Activated naive CD4-positive, alpha-beta T cell treated with anti-CD3 and anti-CD28 coated beads, Interleukin-2, amount 50 U/mL, for 24 hours (primary cell): Measurements from ENCODE around the gene CD44.

Experiments
- H3K27ac Mint-ChIP-seq: one replicate; pipeline ENCODE4 v1.8.0; 2021; ENCODE audit warnings: mild to moderate bottlenecking, mixed read lengths
- H3K27me3 Mint-ChIP-seq: one replicate; pipeline ENCODE4 v1.8.0; 2021; ENCODE audit warnings: mixed read lengths
- H3K36me3 Mint-ChIP-seq: one replicate; pipeline ENCODE4 v1.8.0; 2021; ENCODE audit warnings: mixed read lengths
- H3K4me1 Mint-ChIP-seq: one replicate; pipeline ENCODE4 v1.8.0; 2021; ENCODE audit warnings: mixed read lengths
- H3K4me3 Mint-ChIP-seq: one replicate; pipeline ENCODE4 v1.8.0; 2021; ENCODE audit warnings: mild to moderate bottlenecking, mixed read lengths
- H3K9me3 Mint-ChIP-seq: one replicate; pipeline ENCODE4 v1.8.0; 2021; ENCODE audit warnings: mixed read lengths

Gene CD44

DNA sequence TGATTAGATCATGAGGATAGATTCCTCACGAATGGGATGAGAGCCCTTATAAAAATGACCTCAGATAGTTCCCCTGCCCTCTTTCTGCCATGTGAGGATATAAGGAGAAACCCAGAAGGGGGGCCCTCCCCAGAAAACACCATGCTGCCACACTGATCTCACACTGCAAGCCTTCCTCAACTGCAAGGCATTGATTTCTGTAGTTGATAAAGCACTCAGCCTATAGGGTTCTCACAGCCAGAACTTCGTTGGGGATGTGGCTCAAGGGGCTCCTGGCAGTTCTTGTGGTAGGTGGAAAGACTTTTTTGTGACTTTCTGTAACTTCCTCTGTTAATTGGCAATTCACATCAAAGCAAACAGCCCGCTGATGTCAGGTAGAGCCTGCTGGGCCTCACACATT is 108.9 kb downstream of the CD44 start:
- Mint-ChIP-seq H3K27me3 (no peaks in the 10 kb centered on the region), H3K4me1 (peaks cover 96% of the 10 kb centered on the region), H3K36me3 (peaks cover 3% of the 10 kb centered on the region), H3K4me3 (peak overlapping the region; percentile 2), H3K9me3 (peaks cover 6% of the 10 kb centered on the region), H3K27ac (peak overlapping the region; percentile 74)

DNA sequence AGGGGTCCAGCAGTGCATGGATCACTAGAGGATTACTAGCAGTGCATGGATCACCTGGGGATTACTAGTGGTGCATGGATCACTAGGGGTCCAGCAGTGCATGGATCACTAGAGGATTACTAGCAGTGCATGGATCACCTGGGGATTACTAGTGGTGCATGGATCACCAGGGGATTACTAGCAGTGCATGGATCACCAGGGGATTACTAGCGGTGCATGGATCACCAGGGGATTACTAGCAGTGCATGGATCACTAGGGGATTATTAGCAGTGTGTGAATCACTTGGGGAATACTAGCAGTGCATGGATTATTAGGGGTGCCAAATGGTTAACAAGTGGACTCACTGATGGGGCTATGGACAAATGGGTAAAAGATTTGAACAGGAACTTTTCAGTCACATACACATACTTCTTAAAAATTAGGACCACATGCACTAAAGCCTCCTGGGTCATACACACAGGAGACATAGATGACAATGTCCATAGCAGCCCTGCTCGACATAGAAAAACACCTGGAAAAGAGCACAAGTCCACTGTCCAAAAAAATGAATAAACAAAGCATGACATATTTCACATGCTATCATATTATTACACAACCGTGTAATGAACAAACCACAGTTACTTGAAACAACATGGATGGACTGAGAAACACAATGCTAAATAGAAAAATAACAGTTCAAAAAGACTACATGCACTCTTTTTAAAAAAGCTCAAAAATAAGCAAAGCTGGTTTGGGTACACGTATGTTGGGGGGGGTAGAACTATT is 109.8 kb downstream of the CD44 start:
- H3K27me3 Mint-ChIP-seq, result no peaks in the 10 kb centered on the region
- peaks cover 3% of the 10 kb centered on the region for H3K36me3 Mint-ChIP-seq
- H3K27ac Mint-ChIP-seq, result peak overlapping the region; percentile 19
- no peak overlapping the region for H3K4me3 Mint-ChIP-seq
- H3K9me3 Mint-ChIP-seq, result peaks cover 6% of the 10 kb centered on the region
- H3K4me1 Mint-ChIP-seq, result peaks cover 92% of the 10 kb centered on the region

DNA sequence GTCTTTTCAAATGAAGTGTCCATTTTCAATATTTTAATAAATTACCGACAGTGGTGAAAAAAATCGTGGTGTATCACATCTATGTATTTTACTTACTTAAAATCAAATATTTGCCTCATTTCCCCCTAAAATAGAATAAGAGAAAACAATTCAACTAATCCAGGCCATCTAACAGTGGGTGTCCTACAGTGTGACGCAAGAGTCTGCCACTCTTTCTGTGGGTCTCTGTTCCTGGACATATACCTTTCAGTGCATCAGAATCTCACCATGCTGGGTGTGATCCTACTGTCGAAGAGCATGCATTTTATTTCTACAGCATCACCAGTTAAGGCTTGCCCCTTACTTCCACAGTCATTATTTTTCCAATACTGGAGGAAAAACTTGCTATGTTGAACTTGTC is 111.2 kb downstream of the CD44 start:
- Mint-ChIP-seq H3K27ac (no peak overlapping the region), H3K36me3 (peaks cover 3% of the 10 kb centered on the region), H3K9me3 (no peaks in the 10 kb centered on the region), H3K27me3 (no peaks in the 10 kb centered on the region), H3K4me3 (no peak overlapping the region), H3K4me1 (peaks cover 83% of the 10 kb centered on the region)

DNA sequence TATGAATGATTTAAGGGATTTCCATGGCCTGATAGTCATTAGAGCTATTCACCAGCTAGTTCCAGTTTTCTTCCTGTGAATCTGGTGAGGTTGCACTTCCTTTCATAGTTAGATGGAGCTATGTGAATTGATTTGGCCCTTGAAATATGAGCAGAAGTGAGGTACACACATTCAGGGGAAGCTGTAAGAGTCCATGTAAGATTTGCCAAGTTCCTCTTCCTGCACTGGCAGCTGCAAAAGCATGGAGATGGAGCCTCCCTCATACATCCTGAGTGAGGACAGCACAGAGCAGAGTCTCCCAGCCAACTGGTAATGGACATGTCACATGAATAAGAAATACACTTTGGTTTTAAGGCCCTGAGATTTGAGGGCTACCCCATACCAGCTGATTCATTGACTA is 111.7 kb downstream of the CD44 start:
- Mint-ChIP-seq H3K27me3 (no peaks in the 10 kb centered on the region), H3K27ac (no peak overlapping the region), H3K9me3 (no peaks in the 10 kb centered on the region), H3K36me3 (peaks cover 3% of the 10 kb centered on the region), H3K4me1 (peaks cover 83% of the 10 kb centered on the region), H3K4me3 (no peak overlapping the region)

DNA sequence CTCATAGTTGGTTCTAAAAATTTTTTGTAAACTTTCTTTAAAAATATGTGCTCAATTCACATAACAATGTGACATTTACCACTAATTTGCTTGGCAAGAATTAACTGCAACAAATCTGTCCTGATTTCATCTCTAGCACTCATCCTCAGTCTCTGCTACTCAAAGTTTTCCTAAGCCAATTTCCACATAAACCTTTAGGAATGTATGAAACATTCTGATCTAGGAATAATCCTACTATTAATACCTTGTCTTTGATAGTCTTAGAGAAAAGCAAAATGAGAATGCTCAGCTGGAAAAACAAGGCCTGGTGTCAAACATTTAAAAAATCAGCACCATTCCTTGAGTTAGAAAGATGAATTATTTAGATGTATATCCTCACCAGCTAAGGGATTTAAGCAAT is 114.3 kb downstream of the CD44 start:
- Mint-ChIP-seq H3K27ac (no peak overlapping the region), H3K36me3 (peaks cover 3% of the 10 kb centered on the region), H3K27me3 (no peaks in the 10 kb centered on the region), H3K9me3 (no peaks in the 10 kb centered on the region), H3K4me3 (no peak overlapping the region), H3K4me1 (peaks cover 82% of the 10 kb centered on the region)

DNA sequence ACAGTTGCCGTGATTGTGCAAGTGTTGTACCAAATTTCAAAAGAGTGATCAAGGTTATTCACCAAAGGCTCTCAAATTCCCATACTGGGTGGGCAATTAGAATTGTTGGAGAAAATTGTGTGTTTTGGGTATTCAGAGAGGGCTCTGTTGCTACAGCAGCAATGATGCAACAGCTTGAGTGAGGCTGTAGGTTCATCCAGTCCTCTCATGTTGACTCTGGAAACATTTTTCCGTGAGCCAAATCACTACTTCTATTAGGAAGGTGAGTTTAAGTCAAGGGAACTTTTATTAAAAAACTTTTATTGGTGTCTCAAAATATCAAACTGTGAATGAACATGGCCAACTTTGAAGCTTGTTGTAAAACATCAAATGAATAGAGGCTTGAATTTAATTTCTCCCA is 116.5 kb downstream of the CD44 start:
- no peaks in the 10 kb centered on the region for H3K27me3 Mint-ChIP-seq
- no peak overlapping the region for H3K4me3 Mint-ChIP-seq
- H3K36me3 Mint-ChIP-seq, result no peaks in the 10 kb centered on the region
- no peak overlapping the region for H3K27ac Mint-ChIP-seq
- H3K9me3 Mint-ChIP-seq, result no peaks in the 10 kb centered on the region
- peaks cover 71% of the 10 kb centered on the region for H3K4me1 Mint-ChIP-seq

DNA sequence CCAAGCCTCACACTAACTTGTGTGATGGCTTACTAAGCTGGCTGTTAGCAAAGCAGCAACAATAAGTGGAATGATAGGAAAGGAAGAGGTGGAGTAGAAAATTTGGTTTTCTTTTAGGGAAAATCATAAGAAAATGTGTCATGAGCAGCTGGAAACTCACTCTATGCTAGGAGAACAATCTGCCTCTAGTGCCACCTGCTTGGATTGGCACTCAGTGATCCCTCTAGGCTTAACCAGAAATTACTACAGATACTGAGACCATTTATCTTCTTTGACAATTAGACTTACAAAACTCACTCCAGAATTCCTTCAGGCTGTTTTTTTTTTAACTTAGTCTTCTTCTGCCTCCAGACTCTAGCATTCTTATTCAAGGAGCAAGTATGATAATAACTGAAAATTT is 117.3 kb downstream of the CD44 start:
- Mint-ChIP-seq H3K36me3 (no peaks in the 10 kb centered on the region), H3K4me1 (peaks cover 66% of the 10 kb centered on the region), H3K9me3 (no peaks in the 10 kb centered on the region), H3K4me3 (peak overlapping the region; percentile 26), H3K27me3 (no peaks in the 10 kb centered on the region), H3K27ac (peak overlapping the region; percentile 12)

DNA sequence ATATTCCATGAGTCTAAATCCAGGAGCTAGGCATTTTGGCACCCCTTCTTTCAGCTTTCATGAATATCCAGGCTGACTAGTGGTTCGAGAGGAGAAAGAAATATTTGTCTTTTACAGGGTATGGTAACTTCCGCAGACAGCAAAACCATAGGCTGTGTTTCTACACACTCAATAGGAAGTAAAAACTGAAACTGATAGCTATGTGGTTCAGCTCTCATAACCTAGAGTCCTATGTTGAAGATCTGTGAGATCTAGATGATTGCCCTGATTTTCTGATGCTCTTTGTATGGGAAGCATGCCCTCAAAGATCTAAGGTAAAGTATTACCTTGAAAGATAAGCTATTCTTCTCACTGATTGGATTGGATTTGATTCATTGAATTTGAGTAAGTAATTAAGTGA is 118.3 kb downstream of the CD44 start:
- Mint-ChIP-seq H3K4me3 (peak overlapping the region; percentile 63), H3K4me1 (peaks cover 56% of the 10 kb centered on the region), H3K9me3 (no peaks in the 10 kb centered on the region), H3K27me3 (no peaks in the 10 kb centered on the region), H3K27ac (peak overlapping the region; percentile 74), H3K36me3 (no peaks in the 10 kb centered on the region)

DNA sequence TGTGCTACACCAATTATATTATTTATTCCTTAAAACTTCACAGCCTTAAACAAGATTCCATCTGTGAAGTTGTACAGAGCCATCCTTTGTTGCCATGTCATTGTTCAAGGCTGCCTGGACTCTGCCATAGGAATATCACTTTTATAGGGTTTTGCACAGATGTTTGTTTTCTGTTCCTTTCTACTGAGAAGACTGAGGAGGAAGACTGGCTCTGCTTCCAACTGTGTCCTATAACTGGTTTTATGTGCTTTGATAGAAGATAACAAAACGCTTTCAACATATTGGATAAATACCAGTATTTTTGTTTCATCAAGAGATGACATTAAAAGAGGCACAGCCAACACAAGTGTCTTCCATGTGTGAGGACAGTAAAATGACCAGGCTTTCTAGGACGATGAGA is 120.6 kb downstream of the CD44 start:
- Mint-ChIP-seq H3K4me3 (no peak overlapping the region), H3K36me3 (no peaks in the 10 kb centered on the region), H3K27me3 (no peaks in the 10 kb centered on the region), H3K4me1 (peaks cover 45% of the 10 kb centered on the region), H3K27ac (no peak overlapping the region), H3K9me3 (no peaks in the 10 kb centered on the region)

DNA sequence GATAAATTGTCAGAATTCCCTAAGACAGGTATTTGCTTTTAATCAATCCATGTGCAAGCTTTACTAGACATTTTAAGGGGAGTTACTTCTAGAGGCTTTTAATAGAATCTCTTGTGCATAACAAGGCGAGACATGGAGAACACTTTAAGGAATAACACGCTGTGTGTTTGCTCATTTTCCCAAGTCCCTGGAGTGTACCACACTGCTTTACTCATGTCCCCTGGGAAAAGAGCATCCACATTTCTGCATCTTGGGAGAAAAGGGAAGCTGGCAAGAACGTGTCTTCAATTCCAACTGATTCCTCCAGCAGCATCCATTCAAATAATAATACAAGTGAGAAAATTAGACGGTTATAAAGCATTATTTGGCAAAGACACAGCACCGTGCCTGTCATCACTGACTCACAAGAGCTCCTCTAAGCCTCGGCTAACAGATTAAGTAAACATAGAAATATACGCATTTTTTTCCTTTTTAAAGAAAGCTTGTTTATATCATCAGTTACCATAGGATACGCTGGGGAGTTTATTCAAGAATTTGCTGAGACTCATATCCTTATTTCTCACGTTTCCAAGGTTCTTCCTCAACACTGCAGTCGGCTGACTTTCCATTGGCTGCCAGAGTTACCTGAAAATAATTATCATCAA is 121.5 kb downstream of the CD44 start:
- Mint-ChIP-seq H3K4me1 (peaks cover 37% of the 10 kb centered on the region), H3K36me3 (no peaks in the 10 kb centered on the region), H3K4me3 (no peak overlapping the region), H3K27me3 (no peaks in the 10 kb centered on the region), H3K9me3 (no peaks in the 10 kb centered on the region), H3K27ac (peak overlapping the region; percentile 1)

DNA sequence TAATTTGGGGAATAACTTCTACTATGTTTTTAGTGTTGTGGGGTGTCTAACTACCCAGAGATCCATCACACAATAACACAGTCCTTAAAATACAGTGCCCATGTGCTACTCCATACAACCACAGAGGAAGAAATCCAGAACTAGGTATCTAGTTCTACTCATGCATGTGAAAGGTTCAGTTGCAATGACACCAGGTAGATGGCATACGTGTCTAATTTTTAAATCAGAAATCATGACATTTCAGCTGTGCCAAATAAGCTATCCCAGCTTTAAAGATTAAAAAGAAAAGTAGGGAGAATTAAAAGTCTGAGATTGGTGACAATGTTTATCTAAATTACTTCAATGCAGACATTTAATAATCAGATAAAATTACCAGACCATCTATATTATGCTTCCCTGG is 122.2 kb downstream of the CD44 start:
- Mint-ChIP-seq H3K9me3 (no peaks in the 10 kb centered on the region), H3K27ac (no peak overlapping the region), H3K27me3 (no peaks in the 10 kb centered on the region), H3K4me3 (no peak overlapping the region), H3K36me3 (no peaks in the 10 kb centered on the region), H3K4me1 (peaks cover 36% of the 10 kb centered on the region)

DNA sequence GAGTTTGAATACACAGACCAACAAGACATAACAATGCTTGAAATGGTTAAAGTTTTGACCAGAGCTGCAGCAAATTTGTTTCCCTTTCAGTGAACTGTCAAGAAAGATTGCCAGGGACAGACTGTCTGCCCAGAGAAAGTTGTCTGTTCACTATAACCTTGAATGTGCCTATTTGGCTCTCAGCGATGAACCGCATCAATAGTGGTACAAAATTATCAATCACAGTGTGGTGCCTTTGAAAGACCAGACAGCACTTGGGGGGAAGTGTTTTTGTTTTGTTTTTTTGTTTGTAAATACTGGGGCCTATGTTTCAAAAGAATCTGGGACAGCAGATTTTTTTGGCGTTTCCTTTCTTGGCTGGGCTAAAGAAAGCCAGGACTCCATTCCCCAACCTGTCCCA is 123.1 kb downstream of the CD44 start:
- Mint-ChIP-seq H3K4me1 (peaks cover 36% of the 10 kb centered on the region), H3K27ac (no peak overlapping the region), H3K9me3 (no peaks in the 10 kb centered on the region), H3K4me3 (no peak overlapping the region), H3K27me3 (no peaks in the 10 kb centered on the region), H3K36me3 (no peaks in the 10 kb centered on the region)

DNA sequence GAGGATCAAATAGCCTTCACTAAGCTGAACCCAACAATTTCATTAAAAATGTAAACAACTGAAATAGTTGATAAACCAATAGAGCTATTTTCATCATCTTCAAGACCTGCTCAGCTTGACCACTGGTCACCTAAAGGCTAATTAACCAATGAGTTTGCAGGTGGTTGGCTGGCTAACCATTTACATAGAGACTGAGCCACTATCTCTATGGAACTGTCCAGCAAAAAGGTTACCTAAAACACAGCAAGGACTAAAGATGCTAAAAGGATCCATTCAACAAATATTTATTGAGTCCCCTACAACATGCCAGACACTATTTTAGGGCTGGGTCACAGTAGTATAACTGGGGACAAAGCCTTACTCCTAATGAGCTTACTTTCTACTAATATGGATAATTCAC is 123.8 kb downstream of the CD44 start:
- no peaks in the 10 kb centered on the region for H3K9me3 Mint-ChIP-seq
- H3K4me1 Mint-ChIP-seq, result peaks cover 29% of the 10 kb centered on the region
- H3K36me3 Mint-ChIP-seq, result no peaks in the 10 kb centered on the region
- H3K27ac Mint-ChIP-seq, result no peak overlapping the region
- no peak overlapping the region for H3K4me3 Mint-ChIP-seq
- no peaks in the 10 kb centered on the region for H3K27me3 Mint-ChIP-seq

DNA sequence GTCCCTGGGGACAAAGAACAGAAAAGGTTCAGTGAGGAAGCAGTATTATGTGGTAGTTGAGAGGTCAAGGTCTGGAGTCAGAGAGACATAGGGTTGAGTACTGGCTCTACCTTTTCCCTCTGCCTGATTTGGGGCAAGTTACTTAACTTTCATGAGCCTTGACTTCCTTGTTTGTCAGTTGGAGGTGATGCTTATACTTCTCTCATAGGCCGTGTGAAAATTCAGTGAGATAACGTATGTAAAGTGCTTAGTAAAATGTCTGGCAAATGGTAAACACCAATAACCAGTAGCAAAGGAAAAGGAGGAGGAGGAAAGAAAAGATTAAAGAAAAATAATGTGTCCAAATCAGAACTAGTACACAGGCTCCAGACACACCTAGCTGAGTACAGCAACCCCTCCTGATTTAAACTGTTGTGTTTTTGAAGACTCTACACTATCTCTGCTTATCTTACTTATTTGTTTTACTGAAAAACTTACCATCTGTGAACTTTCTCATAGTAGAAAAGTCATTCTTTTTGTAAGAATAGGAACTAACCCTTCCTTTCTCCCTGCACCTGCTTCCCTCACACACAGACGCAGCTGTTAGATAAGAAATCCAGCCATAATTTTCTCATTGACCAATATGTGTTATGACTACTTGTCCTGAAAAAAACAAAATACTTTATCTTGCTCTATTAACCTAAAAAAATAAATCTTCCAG is 126.9 kb downstream of the CD44 start:
- Mint-ChIP-seq H3K36me3 (no peaks in the 10 kb centered on the region), H3K27ac (no peak overlapping the region), H3K4me1 (peaks cover 20% of the 10 kb centered on the region), H3K9me3 (peaks cover 4% of the 10 kb centered on the region), H3K4me3 (no peak overlapping the region), H3K27me3 (no peaks in the 10 kb centered on the region)

DNA sequence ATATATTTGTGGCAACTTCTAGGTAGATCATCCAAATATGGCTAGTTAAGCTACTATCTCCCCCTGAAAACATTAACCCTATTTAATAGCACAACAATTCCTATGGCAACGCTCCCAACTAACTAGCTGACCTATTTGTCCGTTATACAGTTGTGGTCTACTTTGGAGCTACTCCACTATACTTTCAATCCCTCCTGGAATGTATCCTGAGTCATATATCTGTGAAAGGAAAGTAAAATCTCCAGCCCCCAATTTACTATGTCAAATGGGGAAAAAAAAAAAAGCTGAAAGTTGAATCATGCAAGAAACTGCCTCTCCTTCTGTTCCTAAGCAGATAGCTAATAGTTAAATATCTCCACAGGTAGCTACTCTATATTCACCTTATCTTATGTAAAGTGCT is 128.5 kb downstream of the CD44 start:
- peaks cover 8% of the 10 kb centered on the region for H3K9me3 Mint-ChIP-seq
- no peaks in the 10 kb centered on the region for H3K27me3 Mint-ChIP-seq
- no peak overlapping the region for H3K4me3 Mint-ChIP-seq
- H3K27ac Mint-ChIP-seq, result no peak overlapping the region
- no peaks in the 10 kb centered on the region for H3K36me3 Mint-ChIP-seq
- H3K4me1 Mint-ChIP-seq, result peaks cover 35% of the 10 kb centered on the region

DNA sequence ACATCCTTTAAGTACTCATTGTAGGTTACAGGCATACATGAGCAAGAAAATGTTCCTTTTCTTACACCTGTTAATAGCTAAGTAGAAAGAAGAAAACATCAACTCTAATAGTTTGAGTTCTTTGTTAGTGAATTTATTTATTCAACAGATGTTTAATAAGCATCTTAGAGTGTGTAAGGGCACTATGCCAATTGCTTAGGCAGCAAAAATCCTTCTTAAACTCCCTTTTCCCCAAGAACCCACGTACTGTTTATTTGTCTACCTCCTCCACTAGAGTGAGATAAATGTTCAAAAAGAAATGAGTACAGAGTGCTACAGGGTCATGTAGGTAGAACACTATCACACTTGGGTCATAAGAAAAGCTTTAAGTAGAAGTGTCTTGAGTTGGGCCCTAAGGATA is 131.4 kb downstream of the CD44 start:
- Mint-ChIP-seq H3K4me3 (no peak overlapping the region), H3K9me3 (peaks cover 8% of the 10 kb centered on the region), H3K27me3 (no peaks in the 10 kb centered on the region), H3K27ac (no peak overlapping the region), H3K36me3 (no peaks in the 10 kb centered on the region), H3K4me1 (peaks cover 61% of the 10 kb centered on the region)
